WI38 (cell line): Measurements from ENCODE around the gene ITIH2.

Experiments
- H3K4me3 ChIP-seq: 2 replicates; pipeline ENCODE4 v1.5.1; 2011; ENCODE audit warnings: low read depth, mild to moderate bottlenecking, control low read depth, low read length
- TF ChIP-seq, protein P1 (sequence below): IDR thresholded peaks from 2 replicates; pipeline ENCODE4 v1.5.1; 2012; ENCODE audit warnings: low read depth, mild to moderate bottlenecking, control low read depth, low read length

The ITIH2 gene

DNA sequence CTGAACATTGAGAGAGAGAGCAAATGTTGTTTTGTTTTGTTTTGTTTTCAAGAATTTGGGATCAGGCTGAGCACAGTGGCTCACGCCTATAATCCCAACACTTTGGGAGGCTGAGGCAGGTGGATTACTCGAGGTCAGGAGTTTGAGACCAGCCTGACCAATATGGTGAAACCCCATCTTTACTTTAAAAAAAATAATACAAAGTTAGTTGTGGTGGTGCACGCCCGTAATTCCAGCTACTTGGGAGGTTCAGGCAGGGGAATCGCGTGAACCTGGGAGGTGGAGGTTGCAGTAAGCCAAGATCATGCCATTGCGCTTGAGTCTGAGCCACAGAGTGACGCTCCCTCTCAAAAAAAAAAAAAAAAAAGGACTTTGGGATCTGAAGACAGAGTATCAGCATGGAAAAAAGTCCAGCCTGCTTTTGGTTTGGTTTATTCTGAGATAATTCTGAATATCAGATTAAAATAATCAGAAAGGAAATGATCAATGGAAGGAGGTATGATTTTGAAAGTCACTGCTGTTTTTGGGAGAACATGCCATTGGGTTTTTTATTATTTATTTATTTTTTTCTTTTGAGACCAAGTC, 1.9 kb upstream of the ITIH2 start:
- H3K4me3 ChIP-seq = no peak overlapping the region
- TF ChIP-seq, protein P1, sequence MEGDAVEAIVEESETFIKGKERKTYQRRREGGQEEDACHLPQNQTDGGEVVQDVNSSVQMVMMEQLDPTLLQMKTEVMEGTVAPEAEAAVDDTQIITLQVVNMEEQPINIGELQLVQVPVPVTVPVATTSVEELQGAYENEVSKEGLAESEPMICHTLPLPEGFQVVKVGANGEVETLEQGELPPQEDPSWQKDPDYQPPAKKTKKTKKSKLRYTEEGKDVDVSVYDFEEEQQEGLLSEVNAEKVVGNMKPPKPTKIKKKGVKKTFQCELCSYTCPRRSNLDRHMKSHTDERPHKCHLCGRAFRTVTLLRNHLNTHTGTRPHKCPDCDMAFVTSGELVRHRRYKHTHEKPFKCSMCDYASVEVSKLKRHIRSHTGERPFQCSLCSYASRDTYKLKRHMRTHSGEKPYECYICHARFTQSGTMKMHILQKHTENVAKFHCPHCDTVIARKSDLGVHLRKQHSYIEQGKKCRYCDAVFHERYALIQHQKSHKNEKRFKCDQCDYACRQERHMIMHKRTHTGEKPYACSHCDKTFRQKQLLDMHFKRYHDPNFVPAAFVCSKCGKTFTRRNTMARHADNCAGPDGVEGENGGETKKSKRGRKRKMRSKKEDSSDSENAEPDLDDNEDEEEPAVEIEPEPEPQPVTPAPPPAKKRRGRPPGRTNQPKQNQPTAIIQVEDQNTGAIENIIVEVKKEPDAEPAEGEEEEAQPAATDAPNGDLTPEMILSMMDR = no peak

DNA sequence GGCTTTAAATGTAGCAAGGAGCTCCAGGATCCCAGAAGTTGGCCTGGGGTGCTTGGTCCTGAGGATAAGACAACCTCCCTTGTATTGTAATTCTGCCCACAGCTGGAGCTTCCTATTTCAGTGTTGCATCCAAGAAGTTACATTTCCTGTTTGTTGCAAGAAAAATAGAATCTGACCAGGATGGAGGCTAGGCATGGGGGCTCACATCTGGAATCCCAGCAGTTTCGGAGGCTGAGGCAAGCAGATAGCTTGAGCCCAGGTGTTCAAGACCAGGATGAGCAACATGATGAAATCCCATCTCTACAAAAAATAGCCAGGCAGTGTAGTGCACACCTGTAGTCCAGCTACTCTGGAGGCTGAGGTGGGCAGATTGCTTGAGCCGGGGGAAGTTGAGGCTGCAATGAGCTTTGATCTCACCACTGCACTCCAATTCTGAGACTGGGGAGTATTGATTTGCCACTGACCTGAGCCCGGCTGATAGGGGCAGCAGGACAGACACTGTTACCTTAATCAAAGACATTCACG, 766 bp upstream of the ITIH2 start:
- TF ChIP-seq, protein P1 = no peak
- H3K4me3 ChIP-seq = no peak overlapping the region

- TF ChIP-seq, protein P1 = no peak
- no peak overlapping the region for H3K4me3 ChIP-seq
Observed at GRCh38 chr10:7704071-7705016, 1.2 kb downstream of the ITIH2 start.

- TF ChIP-seq, protein P1 = no peak
- H3K4me3 ChIP-seq = no peak overlapping the region
Observed at GRCh38 chr10:7705341-7705740, 2.2 kb downstream of the ITIH2 start.

- H3K4me3 ChIP-seq = no peak overlapping the region
- TF ChIP-seq, protein P1 = no peak
Observed at GRCh38 chr10:7706534-7707073, 3.5 kb downstream of the ITIH2 start.

DNA sequence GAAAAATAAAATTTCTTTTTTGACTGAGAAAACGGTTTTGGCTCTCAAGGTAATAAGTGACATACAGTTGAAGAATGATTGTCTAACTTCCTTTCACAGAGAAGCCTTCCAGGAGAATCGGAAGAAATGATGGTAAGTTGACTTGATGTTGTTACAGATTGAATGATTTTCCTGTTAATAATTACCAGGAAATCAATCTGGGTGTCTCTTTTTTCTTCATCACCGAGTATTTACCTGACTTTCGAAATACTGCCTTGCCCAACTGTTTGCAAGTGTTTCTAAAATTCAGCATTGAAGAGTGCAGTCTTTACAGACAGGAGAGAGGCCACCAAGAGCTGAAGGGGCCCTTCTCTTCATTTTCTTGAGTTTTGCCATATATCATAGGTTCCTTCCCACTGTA, 4.0 kb downstream of the ITIH2 start:
- TF ChIP-seq, protein P1 = no peak
- no peak overlapping the region for H3K4me3 ChIP-seq
